Pancreas (tissue), 10 donors: Measurements from ENCODE around the gene ARHGAP19. TPM values are rescaled to one million over a fixed set of nuclear protein-coding genes. Genes with fewer than 3 reads are reported as not detected.
A peak's percentile ranks its signal among the peaks of the same experiment; 100 is the strongest.

ENCODE experiments used
- ATAC-seq, 4 donors: fragments of 200-7000 bp; cut with Tn5 transposase; one replicate each; pipeline versions ENCODE4 v1.8.0 to v1.9.1; 2020; ENCODE audit warnings: mild to moderate bottlenecking in 4 of 4, moderate library complexity in 4 of 4
- DNase-seq, 6 donors: peaks; one replicate each; pipeline ENCODE4 v3.0.0-alpha.2; 2020
- FAIRE-seq: peaks from 2 replicates; lab custom pipeline; 2012; peaks lifted over from hg19 to GRCh38; lab: Jason Lieb, UNC
- H3K27ac ChIP-seq, 4 donors: fragments of 200-600 bp; sonication (generic); 1 replicate in 3 of 4; 2 replicates in 1 of 4; pipeline versions ENCODE4 v1.5.0 to v1.8.0; 2020
- H3K27me3 ChIP-seq, 4 donors: fragments of 200-600 bp; one replicate each; pipeline ENCODE4 v1.8.0; 2021
- H3K36me3 ChIP-seq, 3 donors: fragments of 200-600 bp; sonication (generic) in 1 of 3; one replicate each; pipeline versions ENCODE4 v1.5.0 to v1.8.0; 2020 to 2021
- H3K4me1 ChIP-seq, 3 donors: fragments of 200-600 bp; one replicate each; pipeline ENCODE4 v1.8.0; 2021
- H3K4me3 ChIP-seq, 4 donors: fragments of 200-600 bp; sonication (generic) in 2 of 4; one replicate each; pipeline versions ENCODE4 v1.5.0 to v1.8.0; 2020 to 2021
- H3K9me3 ChIP-seq, 4 donors: fragments of 200-600 bp; one replicate each; pipeline ENCODE4 v1.8.0; 2021
- CTCF ChIP-seq, 4 donors: fragments of 200-600 bp; sonication (generic) in 3 of 4; IDR thresholded peaks; one replicate each; pipeline versions ENCODE4 v1.5.0 to v1.8.0; 2021; ENCODE audit warnings: antibody characterized with exemption in 4 of 4
- WGBS, 2 donors: extraction: QIAGEN DNeasy Blood & Tissue Kit; methylation state at CpG; one replicate each; pipeline ENCODE4 v1.1.7; 2013; 5-methylcytosine and 5-hydroxymethylcytosine counted together
- intact Hi-C, 3 donors: fragments of 100-400 bp; cut with DNase I; formaldehyde crosslinking; loops; one replicate each; pipeline versions ENCODE4 v1.11.1 to v1.14.2; 2022
- polyA plus RNA-seq, 2 donors: library from polyadenylated mRNA; stranded (reverse); fragments of 200-250 nt; gene quantifications; one replicate each; pipeline ENCODE4 v1.2.3, GENCODE V29; 2013
- total RNA-seq, 6 donors: library from RNA; stranded (reverse); fragmentation: NEBNext Ultra II Directional in 4 of 6; extraction: Animal tissue kit (Norgen Biotek cat#: 25700) in 4 of 6; gene quantifications; one replicate each; pipeline versions ENCODE4 v1.2.1 to v1.2.4, GENCODE V29; 2021 to 2023
- donor health status: healthy with polysubstance abuse.
- donor health status: DM: no; HTN: no; CAD: no; lungs with moderate emphysema.
- donor health status: DM: no; HTN: no; CAD: no.
- donor health status: control.
- donor health status: control.
- donor health status: Bipolar disorder and iron deficiency.
- donor health status: DM: yes; HTN: yes; CAD: no.
- donor health status: DM: no; HTN: no; CAD: no.
- donor health status: DM: no; HTN: no; CAD: no.
- donor health status: DM: yes; HTN: yes; CAD: no.

ARHGAP19 gene
- total and polyA plus RNA-seq, 8 donors: 1.1 to 4.8 (median 2.4) TPM

GRCh38 chr10:97210543-97210960, 81.9 kb downstream of the ARHGAP19 start:
- ATAC-seq: peak; percentile 66 to 96 (median 90)
- intact Hi-C loops: no loop called here
- H3K27me3 ChIP-seq: no peaks in the 10 kb centered on the region
- peak; percentile 86 to 98 (median 94) for TF ChIP-seq CTCF (IDR thresholded peaks at IDR 0.05)
- no peak for FAIRE-seq
- WGBS, 2 donors: 5 to 7% methylated on average over 8 of the region's 8 CpGs
- no peak overlapping the region for H3K27ac ChIP-seq
- DNase-seq: peak in 5 of 6 donors; percentile 37 to 85 (median 61)
- H3K9me3 ChIP-seq: no peaks in the 10 kb centered on the region
- no peaks in the 10 kb centered on the region for H3K36me3 ChIP-seq
- H3K4me3 ChIP-seq: no peak overlapping the region
- no peaks in the 10 kb centered on the region for H3K4me1 ChIP-seq

- H3K4me1 ChIP-seq: no peaks in the 10 kb centered on the region
- ATAC-seq (no peak), DNase-seq (no peak), FAIRE-seq (no peak)
- H3K4me3 ChIP-seq: no peak overlapping the region
- no peak overlapping the region for H3K27ac ChIP-seq
- H3K27me3 ChIP-seq: no peaks in the 10 kb centered on the region
- intact Hi-C loops: loop anchor here in 1 of 3 donors (2.0 kb wide), 1 partner anchor 135 kb away; no protein-coding TSS in a partner anchor
- no peaks in the 10 kb centered on the region for H3K9me3 ChIP-seq
- 40 to 53% methylated on average over 7 of the region's 7 CpGs for WGBS, 2 donors
- no peaks in the 10 kb centered on the region for H3K36me3 ChIP-seq
- no peak for TF ChIP-seq CTCF (IDR thresholded peaks at IDR 0.05)
Measured at GRCh38 chr10:97207756-97208346, 84.6 kb downstream of the ARHGAP19 start.

GRCh38 chr10:97207131-97207530, 85.3 kb downstream of the ARHGAP19 start:
- Histone ChIP-seq H3K4me1 (no peaks in the 10 kb centered on the region), H3K27ac (no peak overlapping the region), H3K27me3 (no peaks in the 10 kb centered on the region), H3K36me3 (no peaks in the 10 kb centered on the region), H3K9me3 (no peaks in the 10 kb centered on the region), H3K4me3 (no peak overlapping the region)
- 70 to 86% methylated on average over 6 of the region's 6 CpGs for WGBS, 2 donors
- no peak for ATAC-seq
- no peak for DNase-seq
- intact Hi-C loops: no loop called here
- no peak for FAIRE-seq
- TF ChIP-seq CTCF (IDR thresholded peaks at IDR 0.05): no peak

GRCh38 chr10:97204826-97205679, 87.4 kb downstream of the ARHGAP19 start:
- WGBS, 2 donors: 79 to 82% methylated on average over 14 of the region's 14 CpGs
- H3K27me3 ChIP-seq: no peaks in the 10 kb centered on the region
- H3K27ac ChIP-seq: no peak overlapping the region
- intact Hi-C loops: no loop called here
- no peaks in the 10 kb centered on the region for H3K4me1 ChIP-seq
- DNase-seq (no peak), FAIRE-seq (no peak), ATAC-seq (no peak)
- no peak overlapping the region for H3K4me3 ChIP-seq
- TF ChIP-seq CTCF (IDR thresholded peaks at IDR 0.05): no peak
- H3K36me3 ChIP-seq: no peaks in the 10 kb centered on the region
- H3K9me3 ChIP-seq: no peaks in the 10 kb centered on the region
